Lower leg skin (tissue), 4 donors: ENCODE measurements around the gene RALGAPA2. TPM values are rescaled to one million over a fixed set of nuclear protein-coding genes. Genes with fewer than 3 reads are reported as not detected.

Source experiments
- DNase-seq, 2 donors: peaks; one replicate each; pipeline ENCODE4 v3.0.0-alpha.2; 2019; ENCODE audit warnings: low spot score in 2 of 2
- H3K4me3 ChIP-seq: fragments of 200-600 bp; sonication (generic); 2 replicates; pipeline ENCODE4 v1.5.1; 2017; ENCODE audit warnings: mild to moderate bottlenecking, low read depth; ENCODE audit not compliant: poor library complexity, severe bottlenecking
- CTCF ChIP-seq, 3 donors: fragments of 450-650 bp; IDR thresholded peaks; one replicate each; pipeline ENCODE4 v1.5.1; 2016; ENCODE audit warnings: antibody characterized with exemption in 3 of 3, mild to moderate bottlenecking in 3 of 3, moderate library complexity in 2 of 3
- POLR2A ChIP-seq, 2 donors: fragments of 450-650 bp; IDR thresholded peaks; one replicate each; pipeline ENCODE4 v1.6.1; 2016 to 2017; ENCODE audit warnings: antibody characterized with exemption in 2 of 2, mild to moderate bottlenecking in 1 of 2, moderate library complexity in 1 of 2
- WGBS, 2 donors: methylation state at CpG; one replicate each; pipeline ENCODE4 v1.1.5; 2018; 5-methylcytosine and 5-hydroxymethylcytosine counted together
- intact Hi-C: fragments of 100-400 bp; cut with DNase I; formaldehyde crosslinking; loops from one replicate; pipeline ENCODE4 v1.15.0; 2023; ENCODE audit warnings: low total_unique reads
- total RNA-seq, 4 donors: library from RNA; depleted of rRNA; stranded (reverse); fragments of >200 nt; gene quantifications; one replicate each; pipeline ENCODE4 v1.1.0, GENCODE V29; 2016

Gene RALGAPA2
- total RNA-seq, 4 donors from 2014 or later: 56.1 to 78.8 (median 60.8) TPM

GRCh38 chr20:20582734-20583133 is 129.7 kb downstream of the RALGAPA2 start:
- DNase-seq: no peak
- intact Hi-C loops: no loop called here
- WGBS, 2 donors: 85 to 98% methylated on average over 2 of the region's 2 CpGs
- no peak for TF ChIP-seq POLR2A (IDR thresholded peaks at IDR 0.05)
- no peak for TF ChIP-seq CTCF (IDR thresholded peaks at IDR 0.05)
- no peak overlapping the region for H3K4me3 ChIP-seq

- no peak for DNase-seq
- TF ChIP-seq CTCF (IDR thresholded peaks at IDR 0.05) (no peak), POLR2A (IDR thresholded peaks at IDR 0.05) (no peak)
- 92 to 96% methylated on average over 1 of the region's 1 CpG for WGBS, 2 donors
- no peak overlapping the region for H3K4me3 ChIP-seq
- intact Hi-C loops: no loop called here
Measured at GRCh38 chr20:20580139-20580538, 132.3 kb downstream of the RALGAPA2 start.

GRCh38 chr20:20578838-20579237 is 133.6 kb downstream of the RALGAPA2 start:
- TF ChIP-seq POLR2A (IDR thresholded peaks at IDR 0.05): no peak
- TF ChIP-seq CTCF (IDR thresholded peaks at IDR 0.05): no peak
- intact Hi-C loops: loop anchor here (10.0 kb wide), 1 partner anchor 214 kb away; the partner anchor contains the start of gene INSM1
- H3K4me3 ChIP-seq: no peak overlapping the region
- 76 to 82% methylated on average over 2 of the region's 2 CpGs for WGBS, 2 donors
- DNase-seq: no peak

- DNase-seq: no peak
- 91 to 100% methylated on average over 2 of the region's 2 CpGs for WGBS, 2 donors
- H3K4me3 ChIP-seq: no peak overlapping the region
- intact Hi-C loops: loop anchor here (10.0 kb wide), 1 partner anchor 209 kb away; the partner anchor contains the start of gene INSM1
- TF ChIP-seq CTCF (IDR thresholded peaks at IDR 0.05) (no peak), POLR2A (IDR thresholded peaks at IDR 0.05) (no peak)
Measured at GRCh38 chr20:20573797-20574196, 138.6 kb downstream of the RALGAPA2 start.

- no peak for TF ChIP-seq CTCF (IDR thresholded peaks at IDR 0.05)
- TF ChIP-seq POLR2A (IDR thresholded peaks at IDR 0.05): no peak
- WGBS, 2 donors: 63 to 72% methylated on average over 6 of the region's 6 CpGs
- DNase-seq: no peak
- intact Hi-C loops: loop anchor here (10.0 kb wide), 1 partner anchor 206 kb away; the partner anchor contains the start of gene INSM1
- H3K4me3 ChIP-seq: no peak overlapping the region
Measured at GRCh38 chr20:20571068-20571780, 141.2 kb downstream of the RALGAPA2 start.
